Skeletal muscle satellite cell (primary cell): ENCODE results near the gene COL2A1.
A peak's percentile ranks its signal among the peaks of the same experiment; 100 is the strongest.

Experiments used
- H3K27me3 ChIP-seq: 2 replicates; pipeline ENCODE4 v1.7.0; 2013; ENCODE audit warnings: low read length; ENCODE audit not compliant: control insufficient read depth, insufficient read depth
- H3K36me3 ChIP-seq: 2 replicates; pipeline ENCODE4 v1.7.0; 2013; ENCODE audit warnings: mild to moderate bottlenecking, control low read depth, low read length; ENCODE audit not compliant: insufficient read depth
- H3K4me1 ChIP-seq: 2 replicates; pipeline ENCODE4 v1.7.0; 2013; ENCODE audit warnings: low read length; ENCODE audit not compliant: control insufficient read depth, insufficient read depth
- H3K4me2 ChIP-seq: 2 replicates; pipeline ENCODE4 v1.7.0; 2013; ENCODE audit warnings: mild to moderate bottlenecking, low read length
- H3K4me3 ChIP-seq: 2 replicates; pipeline ENCODE4 v1.7.0; 2013; ENCODE audit warnings: low read length
- H3K9ac ChIP-seq: 2 replicates; pipeline ENCODE4 v1.7.0; 2013; ENCODE audit warnings: mild to moderate bottlenecking, low read depth, low read length, moderate library complexity
- H3K9me3 ChIP-seq: replicated peaks from 2 replicates; pipeline ENCODE4 v1.7.0; 2013; ENCODE audit warnings: mild to moderate bottlenecking, control low read depth, low read length

The COL2A1 gene

DNA sequence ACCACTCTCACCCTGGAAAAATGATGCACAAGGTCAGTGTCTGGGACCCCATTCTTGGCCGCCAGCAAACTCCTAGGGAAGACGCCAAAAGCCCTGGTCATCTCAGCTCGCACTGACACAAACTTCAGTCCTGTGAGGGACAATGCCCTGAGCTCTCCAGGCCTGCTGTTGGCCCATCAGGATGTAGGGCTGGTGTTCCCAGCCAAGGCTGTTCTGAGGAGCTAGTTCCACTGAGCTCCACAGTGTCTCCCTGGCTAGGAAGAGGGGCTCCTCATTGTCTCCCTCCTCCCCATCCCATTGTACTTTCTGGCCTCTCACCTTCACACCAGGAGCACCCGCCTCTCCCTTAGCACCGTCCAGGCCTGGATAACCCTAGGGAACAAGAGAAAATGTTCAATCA is 10.8 kb downstream of the COL2A1 start:
- Histone ChIP-seq H3K9ac (no peak overlapping the region), H3K36me3 (no peaks in the 10 kb centered on the region), H3K4me3 (no peak overlapping the region), H3K4me2 (no peak overlapping the region), H3K4me1 (no peaks in the 10 kb centered on the region), H3K27me3 (peaks cover 89% of the 10 kb centered on the region), H3K9me3 (no peaks in the 10 kb centered on the region)

DNA sequence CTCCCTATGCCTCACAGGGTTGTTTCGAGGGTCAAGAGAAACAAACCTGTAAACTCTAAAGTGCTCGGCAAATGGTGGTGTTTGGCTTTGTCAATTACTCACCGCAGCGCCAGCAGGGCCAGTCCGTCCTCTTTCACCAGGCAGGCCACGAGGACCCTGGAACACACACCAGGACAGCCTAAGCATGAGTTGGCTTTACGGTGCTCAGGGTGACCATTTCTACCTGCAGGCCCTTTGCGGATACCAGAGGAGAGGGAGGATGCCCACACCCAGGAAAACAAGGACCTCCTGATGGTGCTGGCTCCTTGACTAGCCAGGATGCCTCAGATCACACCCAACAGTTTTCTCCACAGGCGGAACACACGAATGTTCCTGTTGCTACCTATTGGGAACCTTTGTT is 11.5 kb downstream of the COL2A1 start:
- Histone ChIP-seq H3K9ac (no peak overlapping the region), H3K4me2 (no peak overlapping the region), H3K4me3 (no peak overlapping the region), H3K27me3 (peaks cover 89% of the 10 kb centered on the region), H3K9me3 (no peaks in the 10 kb centered on the region), H3K36me3 (no peaks in the 10 kb centered on the region), H3K4me1 (peaks cover 5% of the 10 kb centered on the region)

DNA sequence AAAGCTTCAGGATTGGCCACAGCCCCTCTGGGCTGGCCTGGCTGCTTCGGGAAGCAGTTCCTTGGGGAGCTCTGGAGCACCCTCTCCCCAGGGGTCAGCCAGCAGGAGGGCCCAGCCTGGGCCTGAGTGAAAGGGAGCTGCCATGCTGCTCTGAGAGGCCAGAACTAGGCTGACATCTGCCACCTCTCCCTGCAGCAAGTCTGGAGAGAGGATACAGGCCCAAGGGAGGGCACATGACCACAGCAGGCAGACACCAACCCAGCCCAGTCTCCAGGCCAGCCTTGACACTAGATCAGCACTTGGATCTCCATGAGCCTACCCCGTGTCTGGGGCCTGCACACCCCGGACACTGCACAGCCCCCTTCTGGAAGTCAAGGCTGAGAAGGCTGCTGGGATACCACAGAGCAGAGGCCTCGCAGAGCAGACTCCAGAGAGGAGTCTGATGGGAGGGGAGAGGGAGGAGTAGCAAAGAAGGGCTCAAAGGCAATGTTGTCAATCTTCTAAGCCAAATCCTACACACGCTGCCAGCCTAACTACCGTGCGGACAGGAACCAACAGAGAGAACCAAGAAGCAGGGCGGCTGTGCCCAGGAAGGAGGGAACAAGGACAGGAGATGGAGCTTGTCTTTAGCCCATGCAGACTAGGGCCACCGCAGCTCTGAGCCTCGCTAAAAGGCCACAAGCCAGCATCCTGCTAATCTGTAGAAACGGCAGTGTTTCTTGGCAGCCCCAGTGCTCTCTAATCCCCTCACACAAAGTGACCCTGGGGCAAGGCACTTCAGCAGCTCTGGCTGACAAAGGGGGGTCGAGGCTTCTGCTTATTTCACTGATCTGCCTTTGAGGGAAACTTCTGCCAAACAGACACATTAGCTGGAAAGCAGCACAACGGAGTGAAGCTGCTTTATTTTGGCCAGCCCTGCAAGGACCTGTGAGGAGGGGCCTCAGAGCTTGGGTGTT is 12.9 kb downstream of the COL2A1 start:
- H3K4me1 ChIP-seq, result peaks cover 5% of the 10 kb centered on the region

DNA sequence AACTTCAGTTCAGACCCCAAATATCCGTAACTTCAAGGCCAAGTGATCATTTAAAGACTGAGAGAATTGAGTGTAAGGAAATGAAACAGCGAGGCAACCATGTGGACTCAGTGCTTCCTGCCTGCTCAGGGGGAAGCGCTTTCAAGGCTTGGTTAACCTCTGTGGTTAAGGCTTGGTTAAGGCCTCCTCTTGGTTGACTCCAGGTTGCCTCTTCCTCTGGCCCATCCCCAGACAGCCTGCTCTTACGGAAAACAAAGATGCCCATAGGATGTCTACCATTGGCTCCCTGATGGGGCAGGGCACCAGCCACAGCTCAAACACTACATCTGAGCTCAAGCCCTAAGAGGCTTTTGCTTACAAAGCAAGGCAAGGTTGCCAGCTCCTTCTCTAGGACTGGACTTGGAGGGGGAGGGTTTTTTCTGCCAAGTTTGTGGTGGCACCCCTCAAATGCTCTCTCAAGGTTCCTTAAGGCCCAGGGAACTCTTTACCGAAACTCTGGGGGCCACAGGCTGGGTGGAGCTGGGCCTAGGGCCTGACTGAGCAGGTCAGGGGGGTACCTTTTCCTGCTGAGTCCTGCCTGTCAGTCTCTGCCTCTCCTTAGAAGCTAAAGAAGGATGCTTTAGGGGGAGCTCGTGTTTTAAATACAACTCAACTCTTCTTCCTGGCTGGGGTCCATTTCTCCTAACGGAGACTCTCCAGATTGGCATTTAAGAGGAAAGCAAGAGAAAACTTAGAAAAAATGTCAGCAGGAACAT is 13.7 kb downstream of the COL2A1 start:
- no peaks in the 10 kb centered on the region for H3K36me3 ChIP-seq
- H3K9ac ChIP-seq, result no peak overlapping the region
- no peak overlapping the region for H3K4me3 ChIP-seq
- H3K27me3 ChIP-seq, result peaks cover 75% of the 10 kb centered on the region
- H3K4me1 ChIP-seq, result peaks cover 5% of the 10 kb centered on the region
- H3K9me3 ChIP-seq, result no peaks in the 10 kb centered on the region
- no peak overlapping the region for H3K4me2 ChIP-seq

More for the DNA sequence above, 12.9 kb downstream of the COL2A1 start:
- Histone ChIP-seq H3K36me3 (no peaks in the 10 kb centered on the region), H3K4me2 (no peak overlapping the region), H3K27me3 (peaks cover 79% of the 10 kb centered on the region), H3K9ac (no peak overlapping the region), H3K9me3 (no peaks in the 10 kb centered on the region), H3K4me3 (no peak overlapping the region)

DNA sequence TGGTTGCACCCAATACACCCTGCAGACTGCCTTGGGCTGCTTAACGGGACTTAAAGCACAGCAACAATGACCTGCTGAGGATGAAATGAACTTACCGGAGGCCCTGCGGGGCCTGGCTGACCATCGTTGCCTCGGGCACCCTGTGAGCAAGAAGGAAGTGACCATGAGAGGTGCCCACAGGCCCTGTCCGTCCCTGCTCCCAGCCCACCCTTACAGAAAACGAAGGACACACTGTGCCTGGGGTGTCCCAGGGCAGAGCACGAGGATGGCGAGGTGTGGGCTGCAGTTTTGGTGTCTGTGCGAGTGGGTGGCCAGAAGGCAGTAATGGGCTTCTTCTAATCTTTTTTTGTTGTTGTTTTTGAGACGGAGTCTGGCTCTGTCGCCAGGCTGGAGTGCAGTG is 14.6 kb downstream of the COL2A1 start:
- no peaks in the 10 kb centered on the region for H3K9me3 ChIP-seq
- H3K36me3 ChIP-seq, result no peaks in the 10 kb centered on the region
- H3K4me3 ChIP-seq, result no peak overlapping the region
- H3K27me3 ChIP-seq, result peaks cover 68% of the 10 kb centered on the region
- H3K4me1 ChIP-seq, result peaks cover 5% of the 10 kb centered on the region
- no peak overlapping the region for H3K4me2 ChIP-seq
- H3K9ac ChIP-seq, result no peak overlapping the region

DNA sequence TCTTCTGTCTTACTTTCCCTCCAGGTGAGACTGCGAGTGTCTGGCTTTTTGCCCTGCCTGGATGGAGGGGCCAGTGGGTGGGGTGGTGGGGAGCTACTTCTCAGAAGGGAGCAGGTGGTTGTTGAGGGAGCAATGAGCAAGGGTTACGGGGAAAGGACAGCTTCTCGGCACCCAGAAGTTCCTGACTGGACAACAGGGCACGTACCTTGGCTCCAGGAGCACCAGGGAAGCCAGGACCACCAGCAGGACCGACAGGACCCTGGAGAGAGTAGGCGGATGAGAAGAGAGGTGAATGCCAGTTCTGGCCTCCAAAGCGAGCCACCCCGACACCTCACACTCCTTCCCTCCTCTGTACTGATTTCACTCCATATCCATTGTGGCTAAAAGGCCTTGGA is 15.3 kb downstream of the COL2A1 start:
- Histone ChIP-seq H3K4me1 (peaks cover 5% of the 10 kb centered on the region), H3K9ac (no peak overlapping the region), H3K4me2 (no peak overlapping the region), H3K9me3 (no peaks in the 10 kb centered on the region), H3K36me3 (no peaks in the 10 kb centered on the region), H3K27me3 (peaks cover 62% of the 10 kb centered on the region), H3K4me3 (no peak overlapping the region)

DNA sequence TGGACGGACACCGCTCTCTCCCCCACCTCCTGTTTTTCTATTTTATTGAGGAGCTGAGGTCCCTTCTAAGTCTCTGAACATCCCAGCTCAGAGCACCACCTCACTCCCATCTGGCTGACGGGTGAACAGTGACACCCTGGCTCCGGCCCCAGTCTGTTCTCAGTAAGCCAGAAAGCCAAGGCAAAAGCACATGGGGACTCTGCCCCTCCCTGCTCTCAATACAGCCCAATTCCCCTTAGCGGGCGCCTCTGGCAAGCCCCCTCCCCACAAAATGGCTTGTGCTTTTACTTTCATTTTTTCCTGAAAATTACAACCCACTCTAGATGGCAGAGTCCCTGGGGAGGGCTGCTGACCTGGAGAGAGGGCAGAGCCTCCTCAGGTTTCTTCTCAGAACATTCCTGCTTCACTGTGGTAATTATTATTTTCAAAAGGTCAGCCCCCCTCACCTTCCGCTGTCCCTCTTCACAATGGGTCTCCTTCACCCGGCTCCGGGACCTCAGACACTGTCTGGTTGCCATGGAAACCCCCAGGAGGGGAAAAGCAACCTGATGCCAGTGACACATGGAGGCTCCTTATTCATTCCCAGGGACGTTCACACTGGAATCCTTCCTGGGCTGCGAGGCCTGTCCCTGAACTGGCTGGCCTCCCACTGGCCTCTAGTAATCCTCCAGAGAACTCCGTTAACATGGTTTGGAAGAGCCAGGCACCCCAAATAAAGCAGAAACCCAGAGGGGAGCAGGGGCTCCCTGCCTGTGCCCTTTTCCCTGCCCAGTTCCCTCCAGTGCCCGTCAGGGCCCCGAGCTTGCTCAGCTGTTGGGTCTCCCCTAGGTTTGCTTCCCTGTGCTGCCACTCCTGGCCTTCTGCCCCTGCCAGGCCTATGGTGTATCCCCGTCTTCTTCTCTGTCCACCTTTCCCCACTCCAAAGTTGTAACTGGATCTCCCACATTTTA is 15.9 kb downstream of the COL2A1 start:
- no peak overlapping the region for H3K4me3 ChIP-seq
- no peaks in the 10 kb centered on the region for H3K9me3 ChIP-seq
- H3K4me1 ChIP-seq, result peaks cover 5% of the 10 kb centered on the region
- peaks cover 59% of the 10 kb centered on the region for H3K27me3 ChIP-seq
- H3K36me3 ChIP-seq, result no peaks in the 10 kb centered on the region
- H3K4me2 ChIP-seq, result peak overlapping the region; percentile 19
- no peak overlapping the region for H3K9ac ChIP-seq

DNA sequence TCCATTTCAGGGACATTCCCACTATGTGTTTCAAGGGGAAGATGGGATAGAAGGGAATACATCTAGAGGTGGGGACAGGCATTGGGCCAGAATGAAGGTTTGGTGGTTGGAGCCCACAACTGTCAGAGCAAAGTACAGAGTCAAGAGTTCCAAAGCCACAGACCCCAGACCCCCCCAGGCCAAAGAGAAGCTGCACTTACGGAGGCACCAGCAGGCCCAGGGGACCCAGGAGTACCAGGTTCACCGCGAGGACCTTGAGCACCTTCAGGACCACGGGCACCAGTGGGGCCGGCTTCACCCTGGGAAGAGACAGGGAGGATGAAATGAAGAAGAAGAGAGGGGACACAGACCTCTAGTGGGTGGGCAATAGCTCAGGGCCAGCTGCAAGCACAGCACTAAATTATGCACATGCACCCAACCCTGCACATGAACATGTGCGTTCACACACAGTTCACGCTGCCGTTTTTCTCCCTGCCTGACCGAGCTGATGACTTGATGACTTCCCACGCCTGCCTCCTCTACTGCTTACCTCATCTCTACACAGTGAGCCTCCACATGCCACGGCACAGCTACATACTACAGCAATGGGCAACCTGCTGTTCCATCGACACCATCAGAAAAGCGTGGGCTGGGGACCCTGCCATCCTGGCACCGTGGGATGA is 16.7 kb downstream of the COL2A1 start:
- H3K4me3 ChIP-seq, result no peak overlapping the region
- H3K4me1 ChIP-seq, result peaks cover 5% of the 10 kb centered on the region
- H3K36me3 ChIP-seq, result no peaks in the 10 kb centered on the region
- no peaks in the 10 kb centered on the region for H3K9me3 ChIP-seq
- H3K9ac ChIP-seq, result no peak overlapping the region
- H3K27me3 ChIP-seq, result peaks cover 53% of the 10 kb centered on the region
- H3K4me2 ChIP-seq, result peak overlapping the region; percentile 19

DNA sequence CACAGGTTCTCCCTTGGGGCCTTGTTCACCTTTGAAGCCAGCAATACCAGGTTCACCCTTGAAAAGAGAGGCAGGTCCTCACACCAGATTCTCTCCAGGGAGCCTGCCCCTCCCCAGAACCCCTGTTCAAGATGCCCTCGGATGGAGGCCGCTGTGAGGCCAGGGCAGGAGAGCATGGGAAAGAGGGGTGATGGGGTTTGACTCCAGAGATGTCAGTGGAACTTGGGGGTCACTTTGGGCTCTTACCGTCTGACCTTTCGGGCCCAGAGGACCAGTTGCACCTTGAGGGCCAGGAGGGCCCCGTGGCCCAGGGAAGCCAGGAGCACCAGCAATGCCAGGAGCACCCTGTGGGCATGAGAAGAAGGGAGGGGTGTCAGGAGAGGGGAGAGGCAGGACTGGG is 17.4 kb downstream of the COL2A1 start:
- H3K9me3 ChIP-seq, result no peaks in the 10 kb centered on the region
- no peaks in the 10 kb centered on the region for H3K36me3 ChIP-seq
- peaks cover 5% of the 10 kb centered on the region for H3K4me1 ChIP-seq
- H3K27me3 ChIP-seq, result peaks cover 52% of the 10 kb centered on the region
- H3K4me2 ChIP-seq, result no peak overlapping the region
- H3K4me3 ChIP-seq, result no peak overlapping the region
- H3K9ac ChIP-seq, result no peak overlapping the region

DNA sequence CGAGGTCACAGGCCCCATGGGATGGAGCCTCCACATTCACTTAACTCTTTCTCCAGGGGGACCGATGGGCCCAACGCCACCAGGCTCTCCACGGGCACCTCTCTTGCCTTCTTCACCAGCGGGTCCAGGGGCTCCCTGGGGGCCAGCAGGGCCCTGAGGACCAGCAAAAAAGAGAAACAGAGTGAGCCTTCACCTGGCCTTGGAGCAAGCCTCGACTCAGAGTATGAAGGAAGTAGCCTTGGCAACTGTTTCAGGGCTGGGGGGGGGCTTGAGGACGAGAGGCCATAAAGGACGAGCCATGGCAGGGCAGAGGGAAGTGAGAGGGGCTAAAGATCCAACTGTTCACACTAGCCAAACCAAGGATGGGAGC is 18.0 kb downstream of the COL2A1 start:
- H3K9me3 ChIP-seq, result no peaks in the 10 kb centered on the region
- H3K4me1 ChIP-seq, result peaks cover 5% of the 10 kb centered on the region
- H3K9ac ChIP-seq, result no peak overlapping the region
- no peak overlapping the region for H3K4me3 ChIP-seq
- no peak overlapping the region for H3K4me2 ChIP-seq
- peaks cover 52% of the 10 kb centered on the region for H3K27me3 ChIP-seq
- H3K36me3 ChIP-seq, result no peaks in the 10 kb centered on the region
